SKM-1 (cell line): ENCODE measurements around the gene PHLDA2.

ENCODE experiments used
- DNase-seq: peaks from one replicate; lab custom pipeline; 2025; ENCODE audit not compliant: unreplicated experiment; lab: John Stamatoyannopoulos, UW

The PHLDA2 gene

GRCh38 chr11:2883640-2883978 is 45.6 kb downstream of the PHLDA2 start:
- DNase-seq, result no peak

GRCh38 chr11:2882396-2883110 is 46.7 kb downstream of the PHLDA2 start:
- DNase-seq, result no peak

GRCh38 chr11:2881981-2882375 is 47.2 kb downstream of the PHLDA2 start:
- DNase-seq, result no peak

- DNase-seq, result no peak
Measured at GRCh38 chr11:2881076-2881980, 47.9 kb downstream of the PHLDA2 start.

GRCh38 chr11:2880646-2881045 is 48.6 kb downstream of the PHLDA2 start:
- DNase-seq, result no peak

- DNase-seq, result no peak
Measured at GRCh38 chr11:2878782-2879181, 50.4 kb downstream of the PHLDA2 start.
